PC-3 (cell line): ENCODE results near the gene SUPT7L. TPM values are rescaled to one million over a fixed set of nuclear protein-coding genes. Genes with fewer than 3 reads are reported as not detected.

ENCODE experiments used
- ATAC-seq: fragments of 200-7000 bp; cut with Tn5 transposase; 2 replicates; pipeline ENCODE4 v1.9.1; 2020; ENCODE audit warnings: mild to moderate bottlenecking, moderate library complexity
- BruUV-seq: library from RNA; stranded (reverse); fragments of 400-500 nt; replicated peaks from 2 replicates; lab custom pipeline; 2021; lab: Mats Ljungman, UMichigan
- CTCF ChIA-PET: fragments of 300-600 bp; sonication (Branson Sonifier 250); formaldehyde crosslinking; loops from one replicate; lab custom pipeline; 2022; ENCODE audit warnings: antibody characterized with exemption; lab: Charles Lee
- POLR2A ChIA-PET: fragments of 300-600 bp; sonication (Branson Sonifier 250); formaldehyde crosslinking; loops from one replicate; lab custom pipeline; 2022; ENCODE audit warnings: antibody characterized with exemption; ENCODE audit not compliant: unreplicated experiment; lab: Charles Lee
- DNase-seq: peaks from one replicate; pipeline ENCODE4 v3.0.0-alpha.2; 2015
- H2AFZ ChIP-seq: fragments of 300-600 bp; sonication (generic); 2 replicates; pipeline ENCODE4 v1.6.0; 2016; ENCODE audit warnings: antibody characterized with exemption, low read length
- H3F3A ChIP-seq: fragments of 300-600 bp; sonication (generic); one replicate; pipeline ENCODE4 v1.6.0; 2017; ENCODE audit warnings: antibody characterized with exemption, low read length, control low read depth, mild to moderate bottlenecking; ENCODE audit not compliant: unreplicated experiment
- H3K27ac ChIP-seq: fragments of 300-600 bp; sonication (generic); 2 replicates; pipeline ENCODE4 v1.5.1; 2016; ENCODE audit warnings: mild to moderate bottlenecking, low read length
- H3K27me3 ChIP-seq: fragments of 300-600 bp; sonication (generic); 2 replicates; pipeline ENCODE4 v1.6.1; 2016; ENCODE audit warnings: low read length, mixed read lengths
- H3K36me3 ChIP-seq: fragments of 300-600 bp; sonication (generic); 2 replicates; pipeline ENCODE4 v1.6.1; 2016; ENCODE audit warnings: low read depth, mixed run types, low read length, mixed read lengths
- H3K4me1 ChIP-seq: fragments of 300-600 bp; sonication (generic); 2 replicates; pipeline ENCODE4 v1.5.1; 2016; ENCODE audit warnings: low read length; ENCODE audit not compliant: insufficient read depth
- H3K4me2 ChIP-seq: fragments of 300-600 bp; sonication (generic); 2 replicates; pipeline ENCODE4 v1.6.0; 2016; ENCODE audit warnings: low read length
- H3K4me3 ChIP-seq: fragments of 300-600 bp; sonication (generic); 2 replicates; pipeline ENCODE4 v1.5.1; 2016; ENCODE audit warnings: mild to moderate bottlenecking, low read length, mixed read lengths
- H3K79me2 ChIP-seq: fragments of 300-600 bp; sonication (generic); 2 replicates; pipeline ENCODE4 v1.6.1; 2017; ENCODE audit warnings: low read length, mixed read lengths
- H3K9ac ChIP-seq: fragments of 300-600 bp; sonication (generic); 2 replicates; pipeline ENCODE4 v1.6.0; 2016; ENCODE audit warnings: mild to moderate bottlenecking, low read length
- H3K9me2 ChIP-seq: fragments of 300-600 bp; sonication (generic); replicated peaks from 2 replicates; pipeline ENCODE4 v1.6.1; 2016; ENCODE audit warnings: mixed run types, low read length, mixed read lengths
- H3K9me3 ChIP-seq: fragments of 300-600 bp; sonication (generic); 2 replicates; pipeline ENCODE4 v1.6.1; 2016; ENCODE audit warnings: low read length, mixed read lengths
- H4K20me1 ChIP-seq: fragments of 300-600 bp; sonication (generic); 2 replicates; pipeline ENCODE4 v1.6.1; 2016; ENCODE audit warnings: low read length, mixed read lengths
- CTCF ChIP-seq: fragments of 300-600 bp; sonication (generic); conservative IDR thresholded peaks from 2 replicates; pipeline ENCODE4 v1.5.1; 2017; ENCODE audit warnings: antibody characterized with exemption, low read depth, mild to moderate bottlenecking, low read length
- EZH2 ChIP-seq: fragments of 300-600 bp; sonication (generic); IDR thresholded peaks from one replicate; pipeline ENCODE4 v1.6.1; 2017; ENCODE audit warnings: antibody characterized with exemption, mild to moderate bottlenecking, low read length; ENCODE audit not compliant: unreplicated experiment
- EZH2phosphoT487 ChIP-seq: fragments of 300-600 bp; sonication (generic); IDR thresholded peaks from 2 replicates; pipeline ENCODE4 v1.6.1; 2018; ENCODE audit warnings: mild to moderate bottlenecking, antibody characterized with exemption, low read length, borderline replicate concordance
- intact Hi-C: fragments of 100-400 bp; cut with micrococcal nuclease; formaldehyde crosslinking; loops from 2 replicates; pipeline ENCODE4 v1.9.0; 2023
- total RNA-seq: library from RNA; depleted of rRNA; stranded (reverse); fragments of >200 nt; gene quantifications from 2 replicates; pipeline ENCODE4 v1.2.3, GENCODE V29; 2014

SUPT7L gene
- total RNA-seq, 1 experiment from 2014 or later, result 23.4 TPM

GRCh38 chr2:27645197-27645596, 18.2 kb downstream of the SUPT7L start:
- CTCF ChIA-PET, result no interaction called here
- Histone ChIP-seq H3K9me2 (no peaks in the 10 kb centered on the region), H3K27me3 (no peaks in the 10 kb centered on the region), H3K9ac (no peak overlapping the region), H3K9me3 (no peaks in the 10 kb centered on the region), H4K20me1 (no peaks in the 10 kb centered on the region), H3K79me2 (no peaks in the 10 kb centered on the region), H3K4me2 (no peak overlapping the region), H3K4me1 (no peaks in the 10 kb centered on the region), H3K36me3 (peaks cover 54% of the 10 kb centered on the region; the same call in 1 of the 2 replicates), H3K27ac (no peak overlapping the region), H3F3A (no peaks in the 10 kb centered on the region), H3K4me3 (no peak overlapping the region), H2AFZ (no peak overlapping the region)
- POLR2A ChIA-PET, result no interaction called here
- no peak for ATAC-seq
- no TSS peak for BruUV-seq
- no peak for TF ChIP-seq EZH2
- TF ChIP-seq CTCF, result no peak
- TF ChIP-seq EZH2phosphoT487, result no peak
- intact Hi-C loops, result no loop called here
- DNase-seq, result no peak

GRCh38 chr2:27640722-27641245, 22.6 kb downstream of the SUPT7L start:
- Histone ChIP-seq H3K4me3 (no peak overlapping the region), H3K9me3 (no peaks in the 10 kb centered on the region), H3K4me1 (peaks cover 22% of the 10 kb centered on the region), H3K27ac (no peak overlapping the region), H3K79me2 (no peaks in the 10 kb centered on the region), H2AFZ (no peak overlapping the region), H3K27me3 (no peaks in the 10 kb centered on the region), H3F3A (peaks cover 5% of the 10 kb centered on the region), H3K9ac (no peak overlapping the region), H3K4me2 (no peak overlapping the region), H3K36me3 (peaks cover 39% of the 10 kb centered on the region; the same call in 1 of the 2 replicates), H4K20me1 (no peaks in the 10 kb centered on the region), H3K9me2 (no peaks in the 10 kb centered on the region)
- intact Hi-C loops, result no loop called here
- BruUV-seq, result no TSS peak
- ATAC-seq, result no peak
- CTCF ChIA-PET, result no interaction called here
- DNase-seq, result no peak
- TF ChIP-seq CTCF (no peak), EZH2phosphoT487 (no peak), EZH2 (no peak)
- POLR2A ChIA-PET, result no interaction called here

- H3K4me3 ChIP-seq, result no peak overlapping the region
- no peaks in the 10 kb centered on the region for H3K27me3 ChIP-seq
- no peak for TF ChIP-seq EZH2phosphoT487
- TF ChIP-seq EZH2, result no peak
- no peak for TF ChIP-seq CTCF
- CTCF ChIA-PET, result no interaction called here
- peaks cover 44% of the 10 kb centered on the region for H3K36me3 ChIP-seq
- ATAC-seq (no peak), DNase-seq (peak; percentile 18)
- H4K20me1 ChIP-seq, result no peaks in the 10 kb centered on the region
- peak overlapping the region; percentile 21 for H3K4me2 ChIP-seq
- H3K27ac ChIP-seq, result peak overlapping the region; percentile 81
- H3F3A ChIP-seq, result peaks cover 5% of the 10 kb centered on the region
- H3K9me3 ChIP-seq, result no peaks in the 10 kb centered on the region
- no peak overlapping the region for H2AFZ ChIP-seq
- POLR2A ChIA-PET, result no interaction called here
- no peaks in the 10 kb centered on the region for H3K79me2 ChIP-seq
- no TSS peak for BruUV-seq
- peaks cover 22% of the 10 kb centered on the region for H3K4me1 ChIP-seq
- no peaks in the 10 kb centered on the region for H3K9me2 ChIP-seq
- peak overlapping the region; percentile 25; the same call in 1 of the 2 replicates for H3K9ac ChIP-seq
- intact Hi-C loops, result no loop called here
Measured at GRCh38 chr2:27638709-27639108, 24.7 kb downstream of the SUPT7L start.
